Stimulated activated CD8-positive, alpha-beta memory T cell treated with anti-CD3 and anti-CD28 coated beads, Interleukin-7, amount 100 ng/mL, for 1 hour (primary cell): ENCODE data around the gene MRPS9.

ENCODE experiments used
- DNase-seq, 2 donors: peaks; one replicate each; pipeline ENCODE4 v3.0.0-alpha.2; 2020; ENCODE audit warnings: low read depth in 2 of 2

MRPS9 gene

DNA sequence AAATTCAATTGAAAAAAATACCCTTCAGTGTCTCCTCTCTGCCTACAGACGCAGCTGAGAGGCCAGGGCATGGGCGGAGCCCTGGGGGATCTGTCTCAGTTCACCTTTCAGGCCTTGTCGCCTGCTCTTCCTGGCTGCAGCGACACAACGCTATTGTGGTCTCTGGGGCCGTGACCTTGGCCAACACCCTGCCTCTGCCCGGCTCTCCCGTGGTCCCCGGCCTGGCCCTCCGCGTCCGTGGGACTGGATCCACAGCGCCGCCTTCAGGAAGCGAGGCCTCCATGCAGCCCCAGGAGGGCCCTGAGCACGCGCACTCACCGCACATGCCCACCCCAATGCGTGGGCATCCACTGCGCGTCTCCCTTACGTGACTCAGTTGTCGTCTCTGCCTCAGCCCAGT is 81.1 kb downstream of the MRPS9 start:
- DNase-seq = no peak

- DNase-seq = no peak
These were observed 83.6 kb downstream of the MRPS9 start for GRCh38 chr2:105121434-105121833.

DNA sequence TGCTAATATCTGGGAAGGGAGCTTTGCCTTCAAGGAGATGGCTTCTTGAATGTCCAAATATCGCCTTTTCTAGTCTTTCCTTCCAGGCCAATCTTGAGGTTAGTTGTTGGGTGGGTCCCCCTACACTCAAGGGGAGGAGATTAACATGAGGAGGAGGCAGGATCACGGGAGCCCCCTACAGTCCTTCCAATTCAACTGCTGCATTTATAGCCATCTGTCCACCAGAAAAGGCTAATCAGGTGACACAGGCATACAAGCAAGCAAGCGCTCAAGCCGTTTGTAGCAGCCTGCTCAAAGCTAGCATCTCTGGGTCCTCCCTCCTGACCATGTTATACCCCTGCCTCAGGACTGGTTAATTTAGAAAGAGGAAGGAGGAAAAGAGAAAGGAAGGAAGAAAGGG is 87.6 kb downstream of the MRPS9 start:
- no peak for DNase-seq

GRCh38 chr2:105125920-105126319 is 88.1 kb downstream of the MRPS9 start:
- no peak for DNase-seq

DNA sequence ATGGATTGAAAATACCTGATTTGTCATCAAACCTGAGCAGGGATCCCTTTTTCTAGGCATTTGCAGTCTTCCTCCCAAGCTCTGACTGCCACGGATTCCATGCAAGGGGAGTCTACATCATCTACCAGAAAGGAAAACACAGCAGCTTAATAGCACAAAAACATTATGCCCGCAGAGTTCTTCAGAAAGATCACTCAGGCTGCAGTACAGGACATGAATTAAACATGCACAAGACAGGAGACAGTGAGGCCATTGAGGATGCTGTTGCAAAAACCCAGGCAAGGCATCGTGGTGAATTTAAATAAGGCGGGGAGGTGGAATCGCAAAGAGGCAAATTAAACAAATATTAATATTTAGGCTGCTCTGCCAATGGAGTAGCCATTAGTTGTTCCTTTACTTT is 88.5 kb downstream of the MRPS9 start:
- no peak for DNase-seq

- DNase-seq = no peak
These were observed 89.5 kb downstream of the MRPS9 start for GRCh38 chr2:105127289-105127915.

DNA sequence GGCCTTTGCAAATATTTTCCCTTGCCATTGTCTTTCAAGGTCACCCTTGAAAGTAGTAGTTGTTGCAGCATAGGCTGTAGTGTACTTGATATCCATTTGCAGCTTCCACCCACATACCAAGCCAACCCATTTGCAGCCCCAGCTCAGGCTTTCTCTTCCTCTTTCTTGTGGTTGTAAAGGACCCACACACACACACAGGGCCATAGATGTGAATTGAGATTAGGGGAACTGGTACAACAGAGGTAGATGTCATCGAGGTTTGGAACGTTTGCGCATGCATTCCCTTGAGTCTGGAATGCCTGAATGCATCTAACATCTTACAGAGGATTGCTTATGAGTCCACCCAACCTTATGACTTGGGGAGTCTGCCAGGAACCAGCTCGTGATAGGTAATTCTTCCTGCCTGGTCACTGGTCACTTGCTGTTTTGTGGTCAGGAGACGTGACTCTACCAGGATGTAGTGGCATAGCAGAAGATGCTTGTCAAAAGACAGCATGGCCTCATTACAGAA is 91.9 kb downstream of the MRPS9 start:
- no peak for DNase-seq

DNA sequence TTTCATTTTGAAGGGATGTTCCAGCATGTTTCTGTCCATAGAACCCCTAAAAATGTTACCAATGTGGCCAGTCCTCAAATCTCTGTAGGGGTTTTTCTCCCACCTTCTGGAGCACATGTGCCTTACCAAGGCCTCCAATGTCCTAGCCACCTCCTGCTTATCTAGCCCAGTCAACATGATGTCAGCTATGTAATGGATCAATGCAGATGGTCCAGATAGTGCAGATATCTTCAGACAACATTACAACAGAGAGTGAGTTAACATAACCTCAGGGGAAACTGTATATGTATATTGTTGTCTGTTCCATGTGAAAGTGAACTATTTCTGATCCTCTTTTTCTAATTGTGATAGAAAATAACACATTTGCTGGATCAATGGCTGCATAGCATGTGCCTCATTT is 92.7 kb downstream of the MRPS9 start:
- DNase-seq = no peak

- DNase-seq = no peak
These were observed 96.2 kb downstream of the MRPS9 start for GRCh38 chr2:105134081-105134480.

DNA sequence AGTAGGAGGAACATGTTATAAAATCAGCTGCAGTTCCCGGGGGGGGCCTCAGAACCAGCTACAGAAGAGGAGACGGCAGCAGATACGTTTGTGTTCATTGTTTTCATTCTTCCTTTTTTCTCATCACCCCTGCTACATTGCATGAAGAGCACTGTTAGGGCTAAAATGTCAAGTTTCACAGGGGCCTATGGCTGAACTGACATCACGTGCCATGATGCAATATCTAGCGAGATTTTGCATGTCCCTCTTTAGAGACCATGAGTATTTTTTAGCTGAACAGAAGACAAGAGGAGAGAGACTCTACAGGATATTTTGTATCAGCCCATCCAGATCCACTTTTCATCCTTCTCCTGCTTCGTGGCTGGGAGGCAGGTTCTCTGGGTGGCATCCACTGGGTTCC is 97.6 kb downstream of the MRPS9 start:
- DNase-seq = no peak

GRCh38 chr2:105136394-105136793 is 98.5 kb downstream of the MRPS9 start:
- DNase-seq = no peak

DNA sequence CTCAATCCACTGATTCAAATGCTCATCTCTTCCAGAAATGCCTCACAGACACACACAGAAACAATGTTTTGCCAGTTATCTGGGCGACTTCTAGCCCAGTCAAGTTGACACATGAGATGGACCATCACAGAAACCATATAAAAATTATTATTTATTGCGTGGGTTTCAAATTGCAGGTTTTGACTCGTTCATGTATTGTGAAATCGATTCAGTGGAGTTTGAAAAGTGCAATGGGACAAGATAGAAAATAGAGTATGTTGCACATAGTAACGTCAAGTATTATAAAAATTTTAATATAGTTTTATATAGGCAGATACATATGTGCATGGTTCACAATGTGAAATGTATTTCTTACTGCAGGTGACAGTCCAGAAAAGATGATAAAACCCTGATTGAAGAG is 100.8 kb downstream of the MRPS9 start:
- DNase-seq = no peak

GRCh38 chr2:105139556-105140239 is 101.8 kb downstream of the MRPS9 start:
- no peak for DNase-seq

- no peak for DNase-seq
These were observed 102.3 kb downstream of the MRPS9 start for GRCh38 chr2:105140240-105140568.

GRCh38 chr2:105141099-105141614 is 103.3 kb downstream of the MRPS9 start:
- DNase-seq = no peak

DNA sequence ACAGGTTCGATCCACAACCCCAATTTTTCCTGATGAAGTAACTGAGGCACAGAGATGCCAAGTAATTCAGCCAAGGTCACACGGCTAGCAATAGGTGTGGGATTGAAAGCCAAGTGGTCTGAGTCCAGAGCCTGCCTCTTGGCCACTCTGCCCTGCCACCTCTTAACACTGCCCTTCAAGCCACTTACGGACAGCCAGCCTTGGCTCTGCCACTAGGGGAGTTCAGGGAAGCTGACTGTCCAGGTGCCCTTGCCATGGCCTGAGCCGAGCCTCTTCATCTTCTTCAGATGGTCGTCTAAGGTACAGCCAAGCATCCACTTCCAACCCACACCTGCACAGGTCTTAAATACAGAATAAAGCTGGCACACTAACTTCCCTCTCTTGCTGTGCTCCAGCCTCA is 104.4 kb downstream of the MRPS9 start:
- DNase-seq = no peak

DNA sequence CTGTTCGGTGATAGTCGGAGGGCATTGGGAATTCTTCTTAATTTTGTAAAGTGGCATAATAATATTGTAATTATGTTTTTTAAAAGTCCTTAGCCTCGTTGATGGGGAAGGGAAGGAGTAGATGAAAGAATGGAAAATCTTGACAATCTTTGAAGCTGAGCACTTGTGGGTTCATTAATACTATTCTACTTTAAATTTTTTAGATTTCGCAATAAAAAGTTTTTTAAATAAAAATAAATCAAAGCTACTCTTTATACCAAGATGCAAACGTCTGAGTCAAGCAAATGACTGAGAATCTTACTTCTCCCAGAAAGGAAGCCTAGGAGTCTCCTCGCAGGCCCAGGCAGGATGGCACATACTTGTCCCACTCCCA is 105.2 kb downstream of the MRPS9 start:
- DNase-seq = no peak

- no peak for DNase-seq
These were observed 105.7 kb downstream of the MRPS9 start for GRCh38 chr2:105143467-105144151.

- DNase-seq = no peak
These were observed 106.5 kb downstream of the MRPS9 start for GRCh38 chr2:105144152-105144940.

- no peak for DNase-seq
These were observed 107.1 kb downstream of the MRPS9 start for GRCh38 chr2:105144941-105145300.

DNA sequence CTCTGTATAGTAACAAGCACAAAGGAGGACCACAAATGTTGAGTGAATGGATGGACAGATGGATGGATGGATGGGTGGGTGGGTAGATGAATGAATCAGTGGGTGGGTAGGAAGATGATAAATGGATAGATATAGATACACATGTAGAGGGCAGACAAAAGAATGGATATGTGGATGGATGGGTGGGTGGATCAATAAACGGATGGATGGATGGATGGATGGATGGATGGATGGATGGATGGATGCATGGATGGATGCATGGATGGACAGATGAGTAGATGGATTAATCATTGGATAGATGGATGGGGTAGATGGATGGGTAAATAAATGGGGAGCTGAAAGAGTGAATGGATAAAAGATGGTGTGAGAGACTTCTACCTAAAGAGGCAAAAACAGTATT is 111.4 kb downstream of the MRPS9 start:
- DNase-seq = no peak
